ENCODE measurements around the gene CFAP43. TPM values are rescaled to one million over a fixed set of nuclear protein-coding genes. Genes with fewer than 3 reads are reported as not detected.
"Not testable (repeated sequence)": the region's sequence is repeated elsewhere in the genome, so short reads cannot be mapped to it uniquely, and the experiment has no call there.

CFAP43 gene
- total RNA-seq, 1 donor from 2014 or later, result 0.63 TPM

DNA sequence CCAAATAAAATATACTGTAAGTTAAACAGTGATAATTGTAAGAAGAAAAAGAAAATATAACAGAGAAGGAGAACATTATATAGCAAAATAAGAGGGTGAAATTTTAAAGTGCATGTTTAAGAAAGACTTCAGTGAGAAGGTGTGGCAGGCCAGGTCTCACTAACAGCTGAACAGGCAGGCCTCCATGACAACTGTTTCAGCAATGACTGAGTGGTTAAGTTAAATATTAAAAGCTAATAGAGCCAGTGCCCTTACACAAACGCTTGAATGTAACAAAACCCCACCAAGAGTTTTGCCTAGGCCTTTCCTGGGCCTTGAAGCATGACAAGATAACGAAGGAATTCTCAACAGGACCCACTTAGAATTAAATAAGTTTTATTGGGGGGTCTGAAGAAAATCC, 32.6 kb downstream of the CFAP43 start:
- no peak for DNase-seq (ENCODE audit: low read depth, low spot score)
- Mint-ChIP-seq H3K27me3 (ENCODE audit: low read depth) (no peaks in the 10 kb centered on the region), H3K36me3 (ENCODE audit: low read depth) (no peaks in the 10 kb centered on the region), H3K27ac (ENCODE audit: unreplicated experiment) (no peak overlapping the region), H3K9me3 (no peaks in the 10 kb centered on the region), H3K4me1 (no peaks in the 10 kb centered on the region), H3K4me3 (no peak overlapping the region)
- TF ChIP-seq, protein P1, sequence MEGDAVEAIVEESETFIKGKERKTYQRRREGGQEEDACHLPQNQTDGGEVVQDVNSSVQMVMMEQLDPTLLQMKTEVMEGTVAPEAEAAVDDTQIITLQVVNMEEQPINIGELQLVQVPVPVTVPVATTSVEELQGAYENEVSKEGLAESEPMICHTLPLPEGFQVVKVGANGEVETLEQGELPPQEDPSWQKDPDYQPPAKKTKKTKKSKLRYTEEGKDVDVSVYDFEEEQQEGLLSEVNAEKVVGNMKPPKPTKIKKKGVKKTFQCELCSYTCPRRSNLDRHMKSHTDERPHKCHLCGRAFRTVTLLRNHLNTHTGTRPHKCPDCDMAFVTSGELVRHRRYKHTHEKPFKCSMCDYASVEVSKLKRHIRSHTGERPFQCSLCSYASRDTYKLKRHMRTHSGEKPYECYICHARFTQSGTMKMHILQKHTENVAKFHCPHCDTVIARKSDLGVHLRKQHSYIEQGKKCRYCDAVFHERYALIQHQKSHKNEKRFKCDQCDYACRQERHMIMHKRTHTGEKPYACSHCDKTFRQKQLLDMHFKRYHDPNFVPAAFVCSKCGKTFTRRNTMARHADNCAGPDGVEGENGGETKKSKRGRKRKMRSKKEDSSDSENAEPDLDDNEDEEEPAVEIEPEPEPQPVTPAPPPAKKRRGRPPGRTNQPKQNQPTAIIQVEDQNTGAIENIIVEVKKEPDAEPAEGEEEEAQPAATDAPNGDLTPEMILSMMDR (conservative IDR thresholded peaks at IDR 0.05), result no peak

DNA sequence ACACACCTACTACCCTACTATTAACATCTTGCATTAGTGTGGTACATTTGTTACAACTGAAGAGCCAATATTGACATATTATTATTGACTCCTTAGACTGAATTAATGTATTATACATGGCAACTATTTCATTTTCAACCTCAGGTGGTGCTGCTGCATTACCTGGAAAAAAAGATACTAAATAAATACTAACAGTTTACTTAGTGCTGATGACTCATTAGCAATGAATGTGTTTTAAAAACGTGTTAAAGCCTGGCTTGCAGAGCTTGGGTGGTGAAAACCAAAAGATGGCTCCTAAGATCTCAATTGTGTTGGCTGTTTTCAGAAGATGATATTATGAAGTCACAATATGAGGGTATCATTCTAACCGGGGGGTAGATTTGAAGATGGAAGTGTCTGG, 34.8 kb downstream of the CFAP43 start:
- Mint-ChIP-seq H3K4me3 (no peak overlapping the region), H3K36me3 (ENCODE audit: low read depth) (no peaks in the 10 kb centered on the region), H3K9me3 (no peaks in the 10 kb centered on the region), H3K27ac (ENCODE audit: unreplicated experiment) (no peak overlapping the region), H3K4me1 (no peaks in the 10 kb centered on the region), H3K27me3 (ENCODE audit: low read depth) (peaks cover 5% of the 10 kb centered on the region)
- TF ChIP-seq, protein P1 (conservative IDR thresholded peaks at IDR 0.05), result no peak
- no peak for DNase-seq (ENCODE audit: low read depth, low spot score)

DNA sequence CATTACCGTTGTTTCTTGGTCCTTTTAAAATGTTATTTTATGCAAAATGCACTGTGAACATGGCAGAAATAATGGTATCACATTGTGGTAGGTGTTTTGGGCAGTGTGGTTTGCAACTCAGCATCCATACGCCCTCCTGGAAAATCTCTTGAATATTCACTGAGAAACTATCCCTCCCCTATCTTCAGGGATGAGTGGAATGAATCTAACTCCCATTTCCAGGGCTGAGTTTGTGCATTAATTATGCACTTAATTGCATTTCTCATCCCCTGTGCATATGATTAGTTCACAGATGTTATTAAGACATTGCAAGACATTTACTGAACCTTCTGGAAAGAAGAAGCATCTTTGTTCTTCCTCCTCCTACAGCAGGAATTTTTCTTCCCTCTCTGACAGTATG, 36.5 kb downstream of the CFAP43 start:
- Mint-ChIP-seq H3K27me3 (ENCODE audit: low read depth) (peaks cover 5% of the 10 kb centered on the region), H3K4me1 (no peaks in the 10 kb centered on the region), H3K27ac (ENCODE audit: unreplicated experiment) (no peak overlapping the region), H3K4me3 (no peak overlapping the region), H3K9me3 (no peaks in the 10 kb centered on the region), H3K36me3 (ENCODE audit: low read depth) (no peaks in the 10 kb centered on the region)
- DNase-seq (ENCODE audit: low read depth, low spot score), result no peak
- TF ChIP-seq, protein P1 (conservative IDR thresholded peaks at IDR 0.05), result no peak

DNA sequence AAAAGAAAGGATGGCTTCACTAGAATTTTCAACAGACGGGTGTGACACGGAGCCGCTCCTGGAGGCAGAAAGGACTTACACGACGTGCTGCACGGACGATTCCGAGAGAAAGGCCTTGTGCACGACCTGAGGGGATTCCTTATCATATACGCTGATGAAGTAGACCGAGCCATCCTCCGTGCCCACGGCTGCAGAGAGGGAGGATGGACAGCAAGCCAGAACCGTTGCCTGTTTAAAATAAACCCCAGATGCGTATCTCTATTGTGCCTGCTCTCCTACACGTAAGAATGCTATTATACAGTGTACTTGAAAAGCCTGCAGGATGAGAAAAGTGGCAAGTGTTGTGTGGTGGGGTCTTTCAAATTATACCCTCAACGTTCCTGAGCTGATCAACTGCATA, 38.4 kb downstream of the CFAP43 start:
- Mint-ChIP-seq H3K4me3 (no peak overlapping the region), H3K27ac (ENCODE audit: unreplicated experiment) (no peak overlapping the region), H3K4me1 (no peaks in the 10 kb centered on the region), H3K27me3 (ENCODE audit: low read depth) (peaks cover 5% of the 10 kb centered on the region), H3K36me3 (ENCODE audit: low read depth) (no peaks in the 10 kb centered on the region), H3K9me3 (no peaks in the 10 kb centered on the region)
- DNase-seq (ENCODE audit: low read depth, low spot score), result no peak
- TF ChIP-seq, protein P1 (conservative IDR thresholded peaks at IDR 0.05), result no peak

DNA sequence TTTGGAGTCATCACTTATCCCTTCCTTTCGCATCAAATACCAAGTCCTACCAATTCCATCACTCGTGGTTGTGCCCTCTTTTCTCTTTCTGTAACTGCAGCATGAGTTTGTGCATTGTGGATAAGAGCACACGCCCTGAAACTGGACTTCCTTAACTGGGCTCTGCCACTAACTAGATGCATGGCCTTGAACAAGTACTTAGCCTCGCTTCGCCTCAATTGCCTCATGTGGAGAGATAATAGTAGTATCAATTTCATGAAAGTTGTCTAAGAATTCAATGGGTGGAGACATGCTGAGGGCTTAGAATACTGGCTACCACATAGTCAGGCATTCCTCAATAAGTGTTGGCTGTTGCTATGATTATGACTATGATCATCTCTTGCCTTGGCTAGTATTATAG, 41.5 kb downstream of the CFAP43 start:
- peaks cover 5% of the 10 kb centered on the region for H3K27me3 Mint-ChIP-seq (ENCODE audit: low read depth)
- DNase-seq (ENCODE audit: low read depth, low spot score), result no peak
- no peak overlapping the region for H3K27ac Mint-ChIP-seq (ENCODE audit: unreplicated experiment)
- TF ChIP-seq, protein P1 (conservative IDR thresholded peaks at IDR 0.05), result no peak
- no peaks in the 10 kb centered on the region for H3K9me3 Mint-ChIP-seq
- H3K4me1 Mint-ChIP-seq, result no peaks in the 10 kb centered on the region
- H3K4me3 Mint-ChIP-seq, result no peak overlapping the region
- H3K36me3 Mint-ChIP-seq (ENCODE audit: low read depth), result no peaks in the 10 kb centered on the region

DNA sequence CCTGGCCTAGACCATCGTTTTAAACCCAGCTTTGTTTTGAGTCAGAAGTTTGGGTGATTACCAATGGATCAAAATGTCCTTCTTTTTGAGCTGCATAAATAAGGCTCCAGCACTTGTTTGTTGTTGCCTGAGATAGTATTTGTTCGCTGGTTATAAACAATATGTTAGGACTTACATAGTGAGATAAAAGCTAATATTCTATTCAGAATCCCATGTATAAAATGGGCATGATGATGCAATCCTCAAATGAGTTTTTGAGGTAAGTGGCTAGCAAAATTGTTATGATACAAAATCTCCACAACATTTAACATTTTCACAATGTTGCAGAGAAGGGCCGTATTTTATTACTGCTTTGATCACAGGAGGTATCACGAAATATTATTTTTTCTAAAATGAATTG, 48.5 kb downstream of the CFAP43 start:
- H3K4me1 Mint-ChIP-seq, result no peaks in the 10 kb centered on the region
- H3K36me3 Mint-ChIP-seq (ENCODE audit: low read depth), result no peaks in the 10 kb centered on the region
- TF ChIP-seq, protein P1 (conservative IDR thresholded peaks at IDR 0.05), result no peak
- no peak overlapping the region for H3K4me3 Mint-ChIP-seq
- H3K27me3 Mint-ChIP-seq (ENCODE audit: low read depth), result peaks cover 5% of the 10 kb centered on the region
- DNase-seq (ENCODE audit: low read depth, low spot score), result no peak
- no peak overlapping the region for H3K27ac Mint-ChIP-seq (ENCODE audit: unreplicated experiment)
- no peaks in the 10 kb centered on the region for H3K9me3 Mint-ChIP-seq

DNA sequence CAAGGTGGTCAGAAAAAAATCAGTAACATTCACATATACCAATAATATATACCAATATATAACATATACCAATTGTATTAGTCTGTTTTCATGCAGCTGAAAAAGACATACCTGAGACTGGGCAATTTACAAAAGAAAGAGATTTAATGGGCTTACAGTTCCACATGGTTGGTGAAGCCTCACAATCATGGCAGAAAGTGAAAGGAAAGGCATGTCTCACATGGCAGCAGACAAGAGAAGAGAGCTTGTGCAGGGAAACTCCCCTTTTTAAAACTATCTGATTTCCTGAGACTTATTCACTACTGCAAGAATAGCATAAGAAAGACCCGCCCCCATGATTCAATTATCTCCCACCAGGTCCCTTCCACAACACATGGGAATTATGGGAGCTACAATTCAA, 58.0 kb downstream of the CFAP43 start:
- not testable (repeated sequence) for H3K27me3 Mint-ChIP-seq (ENCODE audit: low read depth); H3K4me1 Mint-ChIP-seq; H3K9me3 Mint-ChIP-seq; H3K4me3 Mint-ChIP-seq; H3K36me3 Mint-ChIP-seq (ENCODE audit: low read depth); DNase-seq (ENCODE audit: low read depth, low spot score); H3K27ac Mint-ChIP-seq (ENCODE audit: unreplicated experiment)
